Epithelial cell of esophagus (primary cell): Measurements from ENCODE around the gene DET1.
A peak's percentile ranks its signal among the peaks of the same experiment; 100 is the strongest.
"Not testable (repeated sequence)": the region's sequence is repeated elsewhere in the genome, so short reads cannot be mapped to it uniquely, and the experiment has no call there.

Experiments used
- DNase-seq: peaks from one replicate; pipeline ENCODE4 v3.0.0; 2010; ENCODE audit warnings: low read depth
- H3K4me3 ChIP-seq: 2 replicates; pipeline ENCODE4 v1.5.1; 2011; ENCODE audit warnings: mild to moderate bottlenecking, low read length, control low read depth
- TF ChIP-seq, protein P1 (sequence below): IDR thresholded peaks from 2 replicates; pipeline ENCODE4 v1.5.1; 2011; ENCODE audit warnings: low read depth, mild to moderate bottlenecking, low read length, control low read depth, inconsistent platforms; ENCODE audit not compliant: insufficient read depth; ENCODE audit errors: missing control alignments

Gene DET1

DNA sequence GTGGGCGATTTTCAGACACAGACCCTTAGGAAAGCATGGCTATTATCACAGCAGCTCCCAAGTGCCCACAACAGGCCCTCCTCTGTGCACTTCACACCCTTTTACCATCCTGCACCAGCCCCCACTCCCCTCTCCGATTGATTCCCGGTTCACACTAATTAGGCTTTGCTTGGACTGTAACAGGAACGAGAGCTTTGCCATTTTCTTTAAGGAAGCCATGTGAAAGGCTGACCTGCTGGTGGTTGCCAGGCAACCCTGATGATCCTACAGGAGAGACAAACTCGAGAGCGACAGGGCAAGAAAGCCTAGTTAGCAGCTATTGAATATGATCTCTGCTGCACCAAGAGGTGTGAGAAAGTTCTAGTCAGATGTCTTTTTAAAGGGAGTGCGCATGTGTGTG is 28.2 kb upstream of the DET1 start:
- DNase-seq, result no peak
- no peak overlapping the region for H3K4me3 ChIP-seq
- TF ChIP-seq, protein P1, sequence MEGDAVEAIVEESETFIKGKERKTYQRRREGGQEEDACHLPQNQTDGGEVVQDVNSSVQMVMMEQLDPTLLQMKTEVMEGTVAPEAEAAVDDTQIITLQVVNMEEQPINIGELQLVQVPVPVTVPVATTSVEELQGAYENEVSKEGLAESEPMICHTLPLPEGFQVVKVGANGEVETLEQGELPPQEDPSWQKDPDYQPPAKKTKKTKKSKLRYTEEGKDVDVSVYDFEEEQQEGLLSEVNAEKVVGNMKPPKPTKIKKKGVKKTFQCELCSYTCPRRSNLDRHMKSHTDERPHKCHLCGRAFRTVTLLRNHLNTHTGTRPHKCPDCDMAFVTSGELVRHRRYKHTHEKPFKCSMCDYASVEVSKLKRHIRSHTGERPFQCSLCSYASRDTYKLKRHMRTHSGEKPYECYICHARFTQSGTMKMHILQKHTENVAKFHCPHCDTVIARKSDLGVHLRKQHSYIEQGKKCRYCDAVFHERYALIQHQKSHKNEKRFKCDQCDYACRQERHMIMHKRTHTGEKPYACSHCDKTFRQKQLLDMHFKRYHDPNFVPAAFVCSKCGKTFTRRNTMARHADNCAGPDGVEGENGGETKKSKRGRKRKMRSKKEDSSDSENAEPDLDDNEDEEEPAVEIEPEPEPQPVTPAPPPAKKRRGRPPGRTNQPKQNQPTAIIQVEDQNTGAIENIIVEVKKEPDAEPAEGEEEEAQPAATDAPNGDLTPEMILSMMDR, result no peak

DNA sequence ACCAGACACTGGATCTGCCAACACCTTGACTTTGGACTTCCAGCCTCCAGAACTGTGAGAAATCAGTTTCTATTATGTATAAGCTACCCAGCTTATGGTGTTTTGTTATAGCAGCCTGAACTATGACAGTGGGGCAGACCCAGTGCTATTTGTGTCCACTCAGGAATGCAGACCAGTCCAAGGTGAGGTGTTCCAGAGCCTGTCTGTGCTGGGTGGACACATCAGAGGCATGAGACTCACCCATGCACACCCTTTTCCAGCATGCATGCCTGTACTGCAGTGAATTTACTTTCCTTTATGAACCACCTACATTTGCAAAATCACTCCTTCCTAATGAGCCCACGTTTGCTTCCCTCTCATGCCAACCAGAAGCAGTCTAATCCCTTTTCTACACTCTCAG is 27.6 kb upstream of the DET1 start:
- DNase-seq, result peak; percentile 5
- TF ChIP-seq, protein P1, result no peak
- H3K4me3 ChIP-seq, result no peak overlapping the region

DNA sequence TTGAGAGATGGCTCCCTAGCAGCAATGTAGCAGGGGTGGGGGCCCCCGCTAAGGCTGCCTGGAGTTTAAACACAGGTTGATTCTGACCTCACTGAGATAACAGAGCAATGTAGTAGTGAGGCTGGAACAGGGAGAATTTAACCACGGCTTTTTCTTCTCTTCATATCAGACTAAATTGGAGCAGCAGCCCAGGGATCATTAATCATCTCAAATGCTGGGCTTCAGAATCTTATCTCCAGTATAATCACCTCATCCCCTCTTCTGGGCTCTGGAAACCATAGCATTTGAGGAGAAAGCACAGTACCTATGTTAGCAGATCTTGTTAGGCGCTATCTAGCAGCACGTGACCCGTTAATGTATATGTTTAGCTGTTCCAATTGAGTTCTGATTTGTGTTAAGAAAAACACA is 25.4 kb upstream of the DET1 start:
- TF ChIP-seq, protein P1, result no peak
- H3K4me3 ChIP-seq, result no peak overlapping the region
- no peak for DNase-seq

DNA sequence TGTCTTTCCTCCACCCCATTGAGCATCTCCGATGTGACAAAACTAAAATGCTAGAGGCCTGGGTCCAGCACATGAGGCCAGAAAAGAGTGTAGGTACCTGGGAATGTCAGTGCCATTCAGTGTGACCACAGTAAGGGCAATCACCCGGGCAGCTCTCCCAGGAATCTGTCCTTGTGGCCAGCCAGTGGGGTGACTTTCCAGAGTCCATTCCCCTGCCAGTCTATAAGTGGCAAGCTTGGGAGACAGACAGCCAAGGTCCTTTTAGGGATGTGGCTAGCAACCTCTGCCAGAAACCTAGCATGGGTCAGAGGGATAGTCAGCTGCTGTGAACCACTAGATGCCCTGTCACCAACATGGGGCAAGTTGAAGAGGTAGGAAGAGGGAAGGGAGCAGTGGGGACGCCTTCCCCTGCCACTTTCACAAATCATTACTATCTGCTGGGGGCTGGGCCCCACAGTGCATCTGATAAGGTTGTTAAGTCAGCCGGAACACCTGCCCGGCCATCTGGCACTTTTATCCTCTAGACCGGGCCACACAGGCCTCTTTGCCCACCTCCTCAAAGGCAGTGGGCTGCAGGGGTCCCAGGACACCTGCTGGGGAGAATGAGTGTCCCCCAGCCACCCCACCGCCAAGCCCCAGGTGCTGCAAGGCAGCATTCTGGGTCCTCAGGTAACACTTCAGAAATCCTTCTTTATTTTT is 24.8 kb upstream of the DET1 start:
- TF ChIP-seq, protein P1, result no peak
- no peak for DNase-seq
- no peak overlapping the region for H3K4me3 ChIP-seq

DNA sequence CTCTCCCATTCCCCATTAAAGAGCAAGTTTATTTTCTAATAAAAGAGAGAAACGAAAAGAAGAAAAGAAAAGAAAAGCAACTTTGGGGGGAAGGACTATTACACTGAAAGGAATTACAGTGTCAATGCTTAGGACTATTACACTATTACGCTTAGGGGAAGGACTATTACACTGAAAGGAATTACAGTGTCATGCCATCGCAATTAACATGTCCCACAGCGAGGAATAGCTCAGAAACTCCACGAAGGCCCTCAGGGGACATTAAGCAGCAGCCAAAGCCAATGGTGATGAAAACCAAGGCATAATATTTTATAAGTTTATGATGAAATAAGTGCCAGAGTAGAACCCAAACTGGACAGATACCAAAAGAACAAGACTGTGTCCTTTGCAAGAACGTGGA is 22.1 kb upstream of the DET1 start:
- TF ChIP-seq, protein P1, result no peak
- no peak overlapping the region for H3K4me3 ChIP-seq
- no peak for DNase-seq

DNA sequence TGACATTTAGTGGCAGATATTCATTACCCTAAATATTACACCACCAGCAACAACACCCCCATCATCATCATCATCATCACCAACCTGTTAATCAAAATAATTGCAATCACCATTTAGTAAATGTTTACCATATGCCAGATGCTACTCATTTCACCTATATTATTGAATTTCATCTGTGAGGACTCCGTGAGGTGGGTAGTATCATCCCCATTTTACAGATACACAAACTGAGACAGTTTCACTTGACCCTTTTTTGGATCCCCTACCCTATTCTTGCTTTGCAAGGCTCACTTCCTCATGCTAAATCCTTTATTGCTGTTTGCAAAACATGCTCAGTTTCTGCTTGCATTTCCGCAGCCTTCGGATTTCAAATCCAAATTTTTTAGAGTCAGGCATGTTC is 18.3 kb upstream of the DET1 start:
- TF ChIP-seq, protein P1, result no peak
- no peak for DNase-seq

DNA sequence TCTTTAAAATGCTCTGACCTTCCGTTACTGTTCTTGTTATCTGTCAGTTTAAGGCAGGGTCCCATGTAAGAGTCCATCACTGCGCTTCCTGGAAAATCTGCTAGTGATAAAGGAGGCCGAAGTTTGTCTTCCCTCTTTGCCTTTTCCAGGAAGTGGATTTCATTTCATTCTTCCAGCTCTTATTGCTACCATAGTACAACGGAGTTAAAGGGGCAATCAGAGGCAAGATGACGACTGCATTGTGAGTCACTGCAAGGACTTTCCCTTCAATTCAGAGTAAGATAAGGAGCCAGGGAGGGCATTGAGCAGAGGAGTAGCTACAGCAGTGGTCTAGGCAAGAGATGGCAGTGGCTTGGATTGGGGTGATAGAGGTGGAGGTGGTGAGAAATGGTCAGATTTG is 17.2 kb upstream of the DET1 start:
- TF ChIP-seq, protein P1, result no peak
- H3K4me3 ChIP-seq, result no peak overlapping the region
- DNase-seq, result no peak

More for the DNA sequence above, 18.3 kb upstream of the DET1 start:
- no peak overlapping the region for H3K4me3 ChIP-seq

DNA sequence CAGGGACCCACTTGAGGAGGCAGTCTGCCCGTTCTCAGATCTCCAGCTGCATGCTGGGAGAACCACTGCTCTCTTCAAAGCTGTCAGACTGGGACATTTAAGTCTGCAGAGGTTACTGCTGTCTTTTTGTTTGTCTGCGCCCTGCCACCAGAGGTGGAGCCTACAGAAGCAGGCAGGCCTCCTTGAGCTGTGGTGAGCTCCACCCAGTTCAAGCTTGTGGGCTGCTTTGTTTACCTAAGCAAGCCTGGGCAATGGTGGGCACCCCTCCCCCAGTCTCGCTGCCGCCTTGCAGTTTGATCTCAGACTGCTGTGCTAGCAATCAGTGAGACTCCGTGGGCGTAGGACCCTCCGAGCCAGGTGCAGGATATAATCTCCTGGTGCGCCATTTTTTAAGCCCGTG is 13.1 kb upstream of the DET1 start:
- DNase-seq, H3K4me3 ChIP-seq: not testable (repeated sequence)

DNA sequence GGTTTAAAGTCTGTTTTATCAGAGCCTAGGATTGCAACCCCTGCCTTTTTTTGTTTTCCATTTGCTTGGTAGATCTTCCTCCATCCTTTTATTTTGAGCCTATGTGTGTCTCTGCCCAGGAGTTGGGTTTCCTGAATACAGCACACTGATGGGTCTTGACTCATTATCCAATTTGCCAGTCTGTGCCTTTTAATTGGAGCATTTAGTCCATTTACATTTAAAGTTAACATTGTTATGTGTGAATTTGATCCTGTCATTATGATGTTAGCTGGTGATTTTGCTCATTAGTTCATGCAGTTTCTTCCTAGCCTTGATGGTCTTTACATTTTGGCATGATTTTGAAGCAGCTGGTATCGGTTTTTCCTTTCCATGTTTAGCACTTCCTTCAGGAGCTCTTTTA is 11.5 kb upstream of the DET1 start:
- H3K4me3 ChIP-seq, DNase-seq: not testable (repeated sequence)

DNA sequence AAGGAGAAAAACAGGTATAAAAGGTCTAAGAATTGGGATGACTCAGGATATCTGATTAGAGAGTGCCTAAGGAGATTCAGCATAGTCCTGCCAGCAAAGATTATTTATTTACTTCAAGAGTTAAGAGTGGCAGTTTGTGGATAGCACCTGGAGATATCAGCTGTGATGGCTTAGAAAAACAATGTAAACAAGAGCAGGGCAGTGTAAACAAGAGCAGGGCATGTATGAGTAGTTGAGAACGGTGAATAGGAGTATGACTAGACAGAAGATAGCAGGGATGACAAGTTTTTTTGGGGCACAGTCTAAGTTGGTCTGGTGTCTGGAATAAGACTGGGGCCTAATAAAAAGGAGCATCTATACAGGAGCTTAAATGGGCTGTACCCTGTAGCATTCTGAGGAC is 1.5 kb upstream of the DET1 start:
- H3K4me3 ChIP-seq, DNase-seq: not testable (repeated sequence)
